Spleen (tissue), 7 donors: ENCODE measurements around the gene TNFRSF21.

ENCODE experiments used
- POLR2A ChIP-seq, 3 donors: fragments of 450-650 bp; IDR thresholded peaks; one replicate each; pipeline ENCODE4 v1.5.1; 2017; ENCODE audit warnings: antibody characterized with exemption in 3 of 3, mild to moderate bottlenecking in 1 of 3
- POLR2AphosphoS5 ChIP-seq, 3 donors: sonication (generic); formaldehyde crosslinking; IDR thresholded peaks; one replicate each; pipeline ENCODE4 v1.5.1; 2017; ENCODE audit warnings: antibody characterized with exemption in 3 of 3
- TF ChIP-seq, protein P1 (sequence below), 11 experiments: fragments of 200-600 bp in 7 of 11; fragments of 450-650 bp in 4 of 11; sonication (generic) in 4 of 11; IDR thresholded peaks in 8 of 11; conservative IDR thresholded peaks in 3 of 11; 1 replicate in 7 of 11; 2 replicates in 4 of 11; pipeline versions ENCODE4 v1.4.0 to v1.8.0; 2016 to 2021; ENCODE audit warnings: antibody characterized with exemption in 11 of 11, inconsistent platforms in 4 of 11, mild to moderate bottlenecking in 1 of 11
- donor health status: DM: no; HTN: no; CAD: no; lungs with moderate emphysema.
- donor health status: DM: no; HTN: no; CAD: no.
- donor health status: DM: no; HTN: no; CAD: no.

DNA sequence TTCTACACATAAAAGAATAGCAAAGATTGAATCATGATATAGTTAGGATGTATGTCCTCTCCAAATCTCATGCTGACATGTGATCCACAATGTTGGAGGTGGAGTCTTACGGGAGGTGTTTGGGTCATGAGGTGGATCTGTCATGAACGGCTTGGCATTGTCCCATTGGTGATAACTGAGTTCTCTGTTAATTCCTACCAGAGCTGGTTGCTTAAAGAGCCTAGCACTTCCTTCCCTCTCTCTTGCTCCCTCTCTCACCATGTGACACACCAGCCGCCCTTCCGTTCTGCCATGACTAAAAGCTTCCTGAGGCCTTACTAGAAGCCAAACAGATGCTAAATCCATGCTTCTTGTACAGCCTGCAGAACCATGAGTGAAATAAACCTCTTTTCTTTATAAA is 8.3 kb downstream of the TNFRSF21 start:
- TF ChIP-seq POLR2AphosphoS5 (IDR thresholded peaks at IDR 0.05), result no peak
- TF ChIP-seq, protein P1, sequence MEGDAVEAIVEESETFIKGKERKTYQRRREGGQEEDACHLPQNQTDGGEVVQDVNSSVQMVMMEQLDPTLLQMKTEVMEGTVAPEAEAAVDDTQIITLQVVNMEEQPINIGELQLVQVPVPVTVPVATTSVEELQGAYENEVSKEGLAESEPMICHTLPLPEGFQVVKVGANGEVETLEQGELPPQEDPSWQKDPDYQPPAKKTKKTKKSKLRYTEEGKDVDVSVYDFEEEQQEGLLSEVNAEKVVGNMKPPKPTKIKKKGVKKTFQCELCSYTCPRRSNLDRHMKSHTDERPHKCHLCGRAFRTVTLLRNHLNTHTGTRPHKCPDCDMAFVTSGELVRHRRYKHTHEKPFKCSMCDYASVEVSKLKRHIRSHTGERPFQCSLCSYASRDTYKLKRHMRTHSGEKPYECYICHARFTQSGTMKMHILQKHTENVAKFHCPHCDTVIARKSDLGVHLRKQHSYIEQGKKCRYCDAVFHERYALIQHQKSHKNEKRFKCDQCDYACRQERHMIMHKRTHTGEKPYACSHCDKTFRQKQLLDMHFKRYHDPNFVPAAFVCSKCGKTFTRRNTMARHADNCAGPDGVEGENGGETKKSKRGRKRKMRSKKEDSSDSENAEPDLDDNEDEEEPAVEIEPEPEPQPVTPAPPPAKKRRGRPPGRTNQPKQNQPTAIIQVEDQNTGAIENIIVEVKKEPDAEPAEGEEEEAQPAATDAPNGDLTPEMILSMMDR (IDR thresholded peaks at IDR 0.05 in 8 of 11, conservative IDR thresholded peaks at IDR 0.05 in 3 of 11), result no peak
- TF ChIP-seq POLR2A (IDR thresholded peaks at IDR 0.05), result no peak
